T-helper 2 cell treated with Interferon-gamma antibody and Interleukin-4, amounts not matched to agents 100 ng/mL and 5 ng/mL, for 36 hours (primary cell): ENCODE data around the gene GABBR2. TPM values are rescaled to one million over a fixed set of nuclear protein-coding genes. Genes with fewer than 3 reads are reported as not detected.

Experiments used
- intact Hi-C: fragments of 100-400 bp; cut with micrococcal nuclease; formaldehyde crosslinking; loops from one replicate; pipeline ENCODE4 v1.15.1; 2023
- total RNA-seq: library from RNA; stranded (reverse); gene quantifications from 2 replicates; pipeline ENCODE4 v1.2.3, GENCODE V29; 2022

Gene GABBR2
- total RNA-seq, 1 donor from 2014 or later = not detected

DNA sequence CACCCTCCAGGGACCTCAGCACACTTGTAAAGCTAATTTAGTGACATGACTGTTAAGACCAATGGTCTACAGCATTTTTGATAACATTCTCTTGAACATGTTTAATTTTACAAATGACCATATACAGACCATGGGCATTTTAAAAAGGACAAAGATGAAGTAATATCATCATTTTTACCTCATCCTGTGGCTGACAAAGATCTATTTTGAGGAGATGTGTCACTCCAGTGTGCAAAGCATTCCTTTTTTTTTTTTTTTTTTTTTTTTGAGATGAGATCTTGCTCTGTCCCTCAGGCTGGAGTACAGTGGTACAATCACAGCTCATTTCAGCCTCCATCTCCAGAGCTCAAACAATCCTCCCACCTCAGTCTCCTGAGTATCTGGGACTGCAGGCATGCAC lies 335.1 kb downstream of the GABBR2 start:
- intact Hi-C loops = no loop called here

- intact Hi-C loops = no loop called here
Observed at GRCh38 chr9:98372077-98372836, 336.5 kb downstream of the GABBR2 start.

- intact Hi-C loops = no loop called here
Observed at GRCh38 chr9:98370976-98371315, 337.8 kb downstream of the GABBR2 start.

GRCh38 chr9:98370300-98370975 lies 338.3 kb downstream of the GABBR2 start:
- intact Hi-C loops = no loop called here

GRCh38 chr9:98369896-98370295 lies 338.8 kb downstream of the GABBR2 start:
- intact Hi-C loops = no loop called here

DNA sequence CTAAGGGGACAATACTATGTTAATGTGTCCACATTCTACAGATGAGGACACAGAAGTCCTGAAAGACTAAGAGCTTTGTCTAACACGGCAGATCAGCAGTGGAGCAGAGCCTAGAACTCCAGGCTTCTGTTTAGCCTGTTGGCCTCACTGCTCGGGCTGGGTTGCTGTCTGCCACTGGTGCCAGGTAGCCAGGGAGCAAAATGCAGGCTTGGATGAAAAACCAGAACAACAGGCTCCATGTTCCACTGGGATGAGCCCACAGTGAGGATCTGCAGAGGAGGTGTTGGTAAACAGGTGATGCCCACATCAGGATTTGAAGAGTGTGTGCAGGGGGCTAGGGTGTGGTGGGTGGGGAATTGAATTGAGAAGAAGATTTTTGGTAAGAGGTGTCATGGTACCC lies 339.3 kb downstream of the GABBR2 start:
- intact Hi-C loops = no loop called here

- intact Hi-C loops = no loop called here
Observed at GRCh38 chr9:98369066-98369425, 339.7 kb downstream of the GABBR2 start.

DNA sequence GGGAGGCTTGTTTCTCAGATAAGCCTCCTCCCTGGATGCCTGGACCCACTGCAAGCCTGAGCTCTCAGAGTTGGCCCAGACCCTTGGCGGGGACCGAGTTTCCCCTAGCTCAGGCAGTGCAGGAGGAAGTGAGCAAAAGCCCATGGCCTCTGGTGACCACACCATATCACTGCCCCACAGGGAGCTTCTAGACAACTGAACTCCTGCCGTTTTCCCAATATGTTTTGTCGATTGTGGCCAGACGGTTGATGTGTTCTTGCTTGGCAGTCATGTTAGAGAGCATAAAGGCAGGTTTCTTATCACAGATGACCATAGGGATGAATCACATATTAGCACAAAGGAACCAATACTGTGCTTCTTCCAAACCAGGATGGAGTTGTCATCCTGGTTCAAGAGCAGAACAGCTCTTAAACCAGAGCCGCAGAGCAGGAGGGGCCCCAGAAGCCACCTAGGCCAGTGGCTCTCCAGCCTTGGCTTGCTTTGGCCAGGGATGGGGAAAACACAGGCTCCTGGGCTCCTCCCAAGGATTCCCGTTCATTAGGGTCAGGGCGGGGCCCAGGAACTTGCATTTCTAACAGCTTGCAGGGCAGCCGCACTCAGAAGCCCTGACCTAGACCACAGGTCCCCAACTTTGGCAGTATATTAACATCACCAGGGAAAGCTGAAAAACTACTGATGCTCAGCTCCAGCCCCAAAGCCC lies 340.2 kb downstream of the GABBR2 start:
- intact Hi-C loops = no loop called here

- intact Hi-C loops = no loop called here
Observed at GRCh38 chr9:98367923-98368322, 340.8 kb downstream of the GABBR2 start.

GRCh38 chr9:98367371-98367900 lies 341.3 kb downstream of the GABBR2 start:
- intact Hi-C loops = no loop called here

- intact Hi-C loops = no loop called here
Observed at GRCh38 chr9:98365781-98366180, 343.0 kb downstream of the GABBR2 start.

DNA sequence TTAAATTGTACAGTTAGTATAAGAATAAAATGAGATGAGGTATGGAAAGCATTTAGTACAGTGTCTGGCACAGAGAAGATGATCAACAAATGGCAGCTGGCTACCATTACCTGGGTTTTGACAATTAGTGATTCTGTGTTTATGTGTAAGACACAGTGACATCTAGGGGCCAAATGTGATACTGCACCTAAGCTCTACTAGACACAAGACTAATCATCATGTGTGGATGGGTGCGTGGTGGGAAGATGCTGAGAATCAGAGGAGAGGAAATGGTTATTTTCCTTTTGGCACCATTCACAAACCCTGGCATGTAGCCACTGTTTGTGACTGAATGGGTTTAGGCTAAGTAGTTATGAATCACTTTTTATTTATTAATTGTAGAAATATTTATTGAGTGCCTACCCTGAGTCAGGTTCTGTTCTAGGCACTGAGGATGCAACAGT lies 343.5 kb downstream of the GABBR2 start:
- intact Hi-C loops = no loop called here

GRCh38 chr9:98364086-98364485 lies 344.6 kb downstream of the GABBR2 start:
- intact Hi-C loops = no loop called here

DNA sequence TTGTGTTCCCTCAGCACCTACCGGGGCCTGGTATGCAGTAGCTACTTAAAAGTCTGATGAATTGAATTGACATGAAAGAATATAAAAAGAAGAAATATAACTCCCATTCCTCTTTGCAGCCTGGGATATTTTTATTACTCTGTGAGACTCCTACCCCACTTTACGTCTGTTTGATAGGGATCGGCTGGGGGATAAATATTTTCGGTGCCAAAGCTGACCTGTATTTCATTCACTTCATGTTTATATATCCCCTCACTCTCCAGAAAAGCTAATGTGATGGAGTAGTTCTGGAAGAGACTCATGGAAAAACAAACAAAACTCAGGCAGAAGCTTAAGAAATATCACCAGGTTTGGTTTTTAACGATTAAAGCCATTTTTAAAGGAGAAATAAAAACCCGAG lies 345.1 kb downstream of the GABBR2 start:
- intact Hi-C loops = no loop called here

GRCh38 chr9:98362624-98363252 lies 346.0 kb downstream of the GABBR2 start:
- intact Hi-C loops = no loop called here

- intact Hi-C loops = no loop called here
Observed at GRCh38 chr9:98361645-98362044, 347.1 kb downstream of the GABBR2 start.

- intact Hi-C loops = no loop called here
Observed at GRCh38 chr9:98360176-98360708, 348.5 kb downstream of the GABBR2 start.

DNA sequence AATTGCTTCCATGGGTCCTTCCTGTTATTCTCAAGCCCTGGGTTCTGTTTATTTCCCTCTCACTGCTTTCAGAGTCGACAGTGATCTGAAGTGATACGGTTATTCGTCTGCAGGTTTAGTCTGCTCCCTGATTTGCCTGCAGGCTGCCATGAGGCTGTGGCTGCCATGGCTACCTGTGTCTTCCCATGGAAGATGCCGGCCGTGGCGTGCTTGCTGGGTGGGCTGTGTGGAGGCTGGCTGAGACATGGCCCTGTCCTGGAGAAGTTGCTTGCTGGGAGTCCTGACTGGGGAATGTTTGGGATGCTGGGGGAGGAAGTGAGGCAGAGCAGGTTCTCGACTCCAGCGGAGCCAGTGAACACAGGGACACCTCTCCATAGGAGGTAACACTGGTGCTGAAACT lies 349.2 kb downstream of the GABBR2 start:
- intact Hi-C loops = no loop called here

DNA sequence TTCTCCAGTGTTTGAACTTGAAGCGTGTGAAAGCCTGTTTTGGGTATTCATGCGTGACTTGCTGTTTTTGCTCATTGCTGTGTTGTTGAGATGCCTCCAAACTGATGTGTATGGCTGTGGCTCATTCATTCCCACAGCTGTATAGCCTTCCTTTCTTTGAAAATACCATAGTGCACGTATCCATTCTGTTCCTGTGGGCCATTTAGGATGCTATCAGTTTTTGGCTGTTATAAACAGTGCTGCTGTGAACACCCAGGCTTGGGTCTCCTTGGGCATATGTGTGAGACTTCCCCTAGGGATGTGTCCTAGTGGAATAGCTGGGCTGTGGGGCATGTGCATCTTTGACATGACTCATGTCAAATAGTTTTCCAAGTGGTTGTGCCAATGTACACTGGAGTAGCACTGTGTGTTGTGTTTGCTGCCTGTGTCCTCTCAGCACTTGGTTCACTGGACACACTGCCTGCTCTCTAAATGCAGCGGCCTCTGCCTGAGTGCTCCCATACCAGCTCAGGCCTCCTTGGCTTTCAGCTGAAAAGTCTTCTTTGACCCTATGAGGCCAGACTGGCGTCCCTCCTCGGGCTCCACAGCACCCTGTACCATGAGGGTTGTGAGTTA lies 350.7 kb downstream of the GABBR2 start:
- intact Hi-C loops = no loop called here

DNA sequence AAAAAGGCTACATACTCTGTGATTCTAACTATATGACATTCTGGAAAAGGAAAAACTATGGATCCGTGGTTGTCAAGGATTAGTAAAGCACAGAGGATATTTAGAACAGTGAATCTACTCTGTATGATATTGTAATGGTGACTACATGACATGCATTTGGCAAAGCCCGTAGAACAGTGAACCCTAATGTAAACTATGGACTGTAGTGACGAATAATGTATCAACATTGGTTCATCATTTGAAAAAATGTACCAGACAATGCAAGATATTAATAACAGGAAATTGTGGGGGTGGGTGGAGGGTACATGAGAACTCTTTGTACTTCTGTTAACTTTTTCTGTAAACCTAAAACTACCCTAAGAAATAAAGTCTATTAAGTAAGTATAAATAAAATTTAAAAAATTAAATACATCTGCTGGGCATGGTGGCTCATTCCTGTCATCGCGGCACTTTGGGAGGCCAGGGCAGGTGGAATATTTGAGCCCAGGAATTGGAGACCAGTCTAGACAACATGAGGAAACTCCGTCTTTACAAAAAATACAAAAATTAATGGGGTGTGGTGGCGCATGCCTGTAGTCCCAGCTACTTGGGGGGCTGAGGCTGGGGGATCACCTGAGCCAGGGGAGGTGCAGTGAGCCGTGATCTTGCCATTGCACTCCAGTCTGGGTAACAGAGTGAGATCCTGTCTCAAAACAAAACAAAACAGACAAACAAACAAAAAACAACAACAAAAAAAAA lies 351.6 kb downstream of the GABBR2 start:
- intact Hi-C loops = no loop called here
